NB4 (cell line): ENCODE results near the gene ANKIB1.

Experiments used
- MYC ChIP-seq: IDR thresholded peaks from 2 replicates; pipeline ENCODE4 v1.6.1; 2011; ENCODE audit warnings: low read depth, low read length
- POLR2A ChIP-seq: IDR thresholded peaks from 2 replicates; pipeline ENCODE4 v1.6.1; 2011; ENCODE audit warnings: mild to moderate bottlenecking; ENCODE audit not compliant: insufficient read length; ENCODE audit errors: extremely low read depth
- TF ChIP-seq, protein P1 (sequence below): IDR thresholded peaks from one replicate; pipeline ENCODE4 v1.5.1; 2012; ENCODE audit warnings: low read depth, low read length

- TF ChIP-seq, protein P1, sequence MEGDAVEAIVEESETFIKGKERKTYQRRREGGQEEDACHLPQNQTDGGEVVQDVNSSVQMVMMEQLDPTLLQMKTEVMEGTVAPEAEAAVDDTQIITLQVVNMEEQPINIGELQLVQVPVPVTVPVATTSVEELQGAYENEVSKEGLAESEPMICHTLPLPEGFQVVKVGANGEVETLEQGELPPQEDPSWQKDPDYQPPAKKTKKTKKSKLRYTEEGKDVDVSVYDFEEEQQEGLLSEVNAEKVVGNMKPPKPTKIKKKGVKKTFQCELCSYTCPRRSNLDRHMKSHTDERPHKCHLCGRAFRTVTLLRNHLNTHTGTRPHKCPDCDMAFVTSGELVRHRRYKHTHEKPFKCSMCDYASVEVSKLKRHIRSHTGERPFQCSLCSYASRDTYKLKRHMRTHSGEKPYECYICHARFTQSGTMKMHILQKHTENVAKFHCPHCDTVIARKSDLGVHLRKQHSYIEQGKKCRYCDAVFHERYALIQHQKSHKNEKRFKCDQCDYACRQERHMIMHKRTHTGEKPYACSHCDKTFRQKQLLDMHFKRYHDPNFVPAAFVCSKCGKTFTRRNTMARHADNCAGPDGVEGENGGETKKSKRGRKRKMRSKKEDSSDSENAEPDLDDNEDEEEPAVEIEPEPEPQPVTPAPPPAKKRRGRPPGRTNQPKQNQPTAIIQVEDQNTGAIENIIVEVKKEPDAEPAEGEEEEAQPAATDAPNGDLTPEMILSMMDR: no peak
- TF ChIP-seq MYC: no peak
- no peak for TF ChIP-seq POLR2A
Observed at GRCh38 chr7:92325858-92326257, 80.1 kb downstream of the ANKIB1 start.
